ENCODE results near the gene ASPHD2. TPM values are rescaled to one million over a fixed set of nuclear protein-coding genes. Genes with fewer than 3 reads are reported as not detected.
A peak's percentile ranks its signal among the peaks of the same experiment; 100 is the strongest.

ASPHD2 gene
- total and polyA plus RNA-seq, 10 of the 15 experiments (the other 5 are each of a cell fraction or from before 2014, with no cell fraction given): 1.6 to 10.6 (median 5.2) TPM

GRCh38 chr22:26431261-26431995, 2.4 kb downstream of the ASPHD2 start:
- intact Hi-C loops (cut with micrococcal nuclease; ENCODE audit: unreplicated experiment): loop anchor here (5.0 kb wide), 1 partner anchor 51 kb away; the partner anchor contains the start of genes HPS4 and SRRD
- WGBS (ENCODE audit: insufficient coverage, insufficient replicate concordance, low lambda C conversion rate, missing lambda C conversion rate): 59% methylated on average over 13 of the region's 13 CpGs
- TF ChIP-seq NFYB (IDR thresholded peaks at IDR 0.05; ENCODE audit: insufficient read depth, low read depth, low read length) (no peak), IRF3 (IDR thresholded peaks at IDR 0.05) (no peak), ZNF622 (IDR thresholded peaks at IDR 0.05) (no peak), MTA2 (IDR thresholded peaks at IDR 0.05; ENCODE audit: low read depth) (peak; percentile 71), ZNF217 (IDR thresholded peaks at IDR 0.05) (no peak), RB1 (IDR thresholded peaks at IDR 0.05; ENCODE audit: borderline replicate concordance) (no peak), SIN3A (IDR thresholded peaks at IDR 0.05; ENCODE audit: low read depth, low read length) (no peak), NKRF (conservative IDR thresholded peaks at IDR 0.05) (no peak), TBL1XR1 (IDR thresholded peaks at IDR 0.05; ENCODE audit: low read depth, low read length) (no peak), ATF7 (IDR thresholded peaks at IDR 0.05; ENCODE audit: low read depth) (peak; percentile 71), RUNX3 (IDR thresholded peaks at IDR 0.05; ENCODE audit: low read length) (0 out of 2 replicates have a peak, but pooled peaks have one; percentile 21), CUX1 (IDR thresholded peaks at IDR 0.05; ENCODE audit: insufficient replicate concordance, low read depth, low read length) (no peak), NBN (IDR thresholded peaks at IDR 0.05) (peak; percentile 31; the same call in 1 of the 2 replicates), ZNF24 (IDR thresholded peaks at IDR 0.05) (no peak), JUNB (IDR thresholded peaks at IDR 0.05) (peak; percentile 4), EED (IDR thresholded peaks at IDR 0.05; ENCODE audit: low read depth) (peak; percentile 42; the same call in 1 of the 2 replicates)

More at GRCh38 chr22:26431261-26431995, 2.4 kb downstream of the ASPHD2 start:
- peak overlapping the region; percentile 26; the same call in 1 of the 2 replicates for H2AFZ ChIP-seq (ENCODE audit: control insufficient read depth, low read depth, low read length)
- H3K4me1 ChIP-seq (ENCODE audit: control insufficient read depth, insufficient read depth, low read length): peaks cover 36% of the 10 kb centered on the region
- peaks cover 29% of the 10 kb centered on the region for H3K79me2 ChIP-seq (ENCODE audit: control insufficient read depth, insufficient read depth, low read length)
- ATAC-seq (peak; percentile 19; the same call in 2 of the 3 replicates), FAIRE-seq (no peak), DNase-seq (ENCODE audit: low read depth, low spot score) (peak; percentile 26)
- H3K36me3 ChIP-seq (ENCODE audit: control insufficient read depth in 2 of 2, insufficient read depth in 2 of 2, low read length in 1 of 2): peaks cover 3 to 8% of the 10 kb centered on the region in 2 experiments; a peak in 2 of 4 replicates
- RAD21 ChIA-PET (ENCODE audit: unreplicated experiment): interaction anchor here (1.0 to 2.2 kb wide), 9 partner anchors 26 to 241 kb away, joined by 3 to 10 read pairs (median 5); partner anchors contain the start of gene TFIP11
- H3K4me2 ChIP-seq (ENCODE audit: control insufficient read depth, insufficient read depth): peak overlapping the region; percentile 97
- H3K27ac ChIP-seq (ENCODE audit: control insufficient read depth, insufficient read depth): peak overlapping the region; percentile 41
- SMC1A ChIA-PET (ENCODE audit: uncharacterized antibody, unreplicated experiment): interaction anchor here (0.6 to 2.6 kb wide), 14 partner anchors 12 to 242 kb away, joined by 3 to 16 read pairs (median 4); no protein-coding TSS in a partner anchor
- in situ Hi-C loops (cut with MboI): no loop called here
- POLR2A ChIA-PET: interaction anchor here (0.6 to 2.5 kb wide), 7 partner anchors 10 to 264 kb away, joined by 3 to 18 read pairs (median 7); partner anchors contain the start of genes HPS4 and SRRD
- H3K4me3 ChIP-seq: peak overlapping the region; percentile 92
- peaks cover 4% of the 10 kb centered on the region; the same call in 1 of the 2 replicates for H4K20me1 ChIP-seq (ENCODE audit: control insufficient read depth, insufficient read depth)
- no peaks in the 10 kb centered on the region for H3K9me3 ChIP-seq (replicated peaks; ENCODE audit: control insufficient read depth, insufficient read depth, low read length)
- H3K27me3 ChIP-seq (replicated peaks in 1 of 2; ENCODE audit: control insufficient read depth in 2 of 2, insufficient read depth in 2 of 2, low read length in 1 of 2): no peaks in the 10 kb centered on the region
- CTCF ChIA-PET: interaction anchor here (0.6 to 3.2 kb wide), 12 partner anchors 13 to 243 kb away, joined by 3 to 26 read pairs (median 5); partner anchors contain the start of gene SRRD
- peak overlapping the region; percentile 74; the same call in 1 of the 2 replicates for H3K9ac ChIP-seq (ENCODE audit: control insufficient read depth, insufficient read depth, low read length)
- TSS peak; percentile 59 for BruUV-seq (replicated peaks)
